ENCODE measurements around the gene MSGN1.

MSGN1 gene, protein sequence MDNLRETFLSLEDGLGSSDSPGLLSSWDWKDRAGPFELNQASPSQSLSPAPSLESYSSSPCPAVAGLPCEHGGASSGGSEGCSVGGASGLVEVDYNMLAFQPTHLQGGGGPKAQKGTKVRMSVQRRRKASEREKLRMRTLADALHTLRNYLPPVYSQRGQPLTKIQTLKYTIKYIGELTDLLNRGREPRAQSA

GRCh38 chr2:17816396-17817245 is at the start of gene MSGN1:
TSS of gene MSGN1 (plus strand) at chr2:17816460. CDS start at chr2:17816519, 59 bp downstream.
- Histone ChIP-seq H3K9ac (ENCODE audit: low read length) (no peak within 1 kb of the TSS), H3K4me1 (ENCODE audit: control insufficient read depth, low read depth, low read length) (no peaks in the 10 kb centered on the region), H3K36me3 (ENCODE audit: control insufficient read depth, low read depth, low read length) (no peaks in the 10 kb centered on the region), H3K4me3 (ENCODE audit: low read length) (no peak within 1 kb of the TSS), H3K9me3 (ENCODE audit: control insufficient read depth, low read depth, low read length) (no peaks in the 10 kb centered on the region), H3K27me3 (ENCODE audit: control insufficient read depth, insufficient read depth, low read length) (no peaks in the 10 kb centered on the region), H3K27ac (ENCODE audit: low read length) (no peak within 1 kb of the TSS)

DNA sequence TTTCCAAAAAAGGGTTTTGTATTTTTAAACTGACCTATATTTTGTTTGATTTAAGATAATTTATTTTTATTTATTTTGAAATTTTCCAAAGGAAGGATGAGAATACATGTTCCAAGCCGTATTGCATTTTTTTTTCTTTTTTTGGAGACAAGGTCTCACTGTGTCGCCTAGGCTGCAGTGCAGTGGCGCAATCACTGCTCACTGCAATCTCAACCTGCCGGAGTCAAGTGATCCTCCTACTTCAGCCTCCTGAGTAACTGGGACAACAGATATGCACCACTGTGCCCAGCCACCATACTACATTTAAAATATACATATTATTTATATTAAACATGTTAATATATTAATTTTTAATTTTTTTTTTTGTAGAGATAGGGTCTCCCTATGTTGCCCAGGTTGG is 47.4 kb upstream of the MSGN1 start:
- no peak overlapping the region for H3K4me3 ChIP-seq (ENCODE audit: low read length)
- H3K4me1 ChIP-seq (ENCODE audit: control insufficient read depth, low read depth, low read length), result no peaks in the 10 kb centered on the region
- peaks cover 54% of the 10 kb centered on the region for H3K36me3 ChIP-seq (ENCODE audit: control insufficient read depth, low read depth, low read length)
- H3K27me3 ChIP-seq (ENCODE audit: control insufficient read depth, insufficient read depth, low read length), result no peaks in the 10 kb centered on the region
- no peaks in the 10 kb centered on the region for H3K9me3 ChIP-seq (ENCODE audit: control insufficient read depth, low read depth, low read length)
- H3K9ac ChIP-seq (ENCODE audit: low read length), result no peak overlapping the region
- H3K27ac ChIP-seq (ENCODE audit: low read length), result no peak overlapping the region

DNA sequence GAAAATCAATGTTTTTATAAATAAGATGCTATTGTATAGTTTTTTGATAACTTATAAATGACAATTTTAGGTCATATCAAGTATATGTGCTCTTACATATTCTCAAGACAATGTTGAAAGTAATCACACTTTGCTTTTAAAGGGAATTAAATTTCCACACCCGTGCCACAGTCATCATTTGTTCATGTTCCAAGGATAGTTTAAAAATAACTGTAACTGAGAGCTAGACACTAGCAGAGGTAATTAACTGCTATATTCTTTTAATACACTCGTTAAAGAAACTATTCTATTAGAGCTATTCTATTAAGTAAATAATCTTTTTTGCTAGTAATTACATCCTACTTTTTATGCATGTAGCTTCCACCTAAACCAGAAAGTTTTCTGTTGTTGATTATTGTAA is 44.3 kb upstream of the MSGN1 start:
- Histone ChIP-seq H3K27ac (ENCODE audit: low read length) (no peak overlapping the region), H3K4me1 (ENCODE audit: control insufficient read depth, low read depth, low read length) (no peaks in the 10 kb centered on the region), H3K27me3 (ENCODE audit: control insufficient read depth, insufficient read depth, low read length) (no peaks in the 10 kb centered on the region), H3K9me3 (ENCODE audit: control insufficient read depth, low read depth, low read length) (no peaks in the 10 kb centered on the region), H3K9ac (ENCODE audit: low read length) (no peak overlapping the region), H3K36me3 (ENCODE audit: control insufficient read depth, low read depth, low read length) (peaks cover 49% of the 10 kb centered on the region), H3K4me3 (ENCODE audit: low read length) (no peak overlapping the region)

- Histone ChIP-seq H3K4me1 (ENCODE audit: control insufficient read depth, low read depth, low read length) (no peaks in the 10 kb centered on the region), H3K9ac (ENCODE audit: low read length) (no peak overlapping the region), H3K27me3 (ENCODE audit: control insufficient read depth, insufficient read depth, low read length) (no peaks in the 10 kb centered on the region), H3K4me3 (ENCODE audit: low read length) (no peak overlapping the region), H3K36me3 (ENCODE audit: control insufficient read depth, low read depth, low read length) (peaks cover 47% of the 10 kb centered on the region), H3K9me3 (ENCODE audit: control insufficient read depth, low read depth, low read length) (no peaks in the 10 kb centered on the region), H3K27ac (ENCODE audit: low read length) (no peak overlapping the region)
These were observed 43.7 kb upstream of the MSGN1 start for GRCh38 chr2:17772532-17772931.

DNA sequence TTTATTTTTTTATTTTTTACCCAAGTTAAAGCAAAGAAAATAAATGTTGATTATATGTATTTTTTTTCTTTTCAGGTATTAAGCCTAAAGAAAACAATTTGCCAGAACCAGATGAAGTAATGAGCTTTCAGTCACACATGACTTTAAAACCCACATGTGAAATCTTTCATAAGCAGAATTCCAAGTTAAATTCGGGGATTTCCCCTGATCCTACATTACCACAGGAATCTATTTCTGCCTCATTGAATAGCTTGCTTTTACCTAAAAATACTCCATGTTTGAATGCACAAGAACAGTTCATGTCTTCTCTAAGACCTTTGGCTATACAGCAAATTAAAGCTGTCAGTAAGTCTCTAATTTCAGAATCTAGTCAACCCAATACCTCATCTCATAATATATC is 35.7 kb upstream of the MSGN1 start:
- H3K9ac ChIP-seq (ENCODE audit: low read length), result no peak overlapping the region
- no peaks in the 10 kb centered on the region for H3K4me1 ChIP-seq (ENCODE audit: control insufficient read depth, low read depth, low read length)
- H3K36me3 ChIP-seq (ENCODE audit: control insufficient read depth, low read depth, low read length), result peaks cover 45% of the 10 kb centered on the region
- no peaks in the 10 kb centered on the region for H3K27me3 ChIP-seq (ENCODE audit: control insufficient read depth, insufficient read depth, low read length)
- H3K9me3 ChIP-seq (ENCODE audit: control insufficient read depth, low read depth, low read length), result no peaks in the 10 kb centered on the region
- no peak overlapping the region for H3K4me3 ChIP-seq (ENCODE audit: low read length)
- no peak overlapping the region for H3K27ac ChIP-seq (ENCODE audit: low read length)

DNA sequence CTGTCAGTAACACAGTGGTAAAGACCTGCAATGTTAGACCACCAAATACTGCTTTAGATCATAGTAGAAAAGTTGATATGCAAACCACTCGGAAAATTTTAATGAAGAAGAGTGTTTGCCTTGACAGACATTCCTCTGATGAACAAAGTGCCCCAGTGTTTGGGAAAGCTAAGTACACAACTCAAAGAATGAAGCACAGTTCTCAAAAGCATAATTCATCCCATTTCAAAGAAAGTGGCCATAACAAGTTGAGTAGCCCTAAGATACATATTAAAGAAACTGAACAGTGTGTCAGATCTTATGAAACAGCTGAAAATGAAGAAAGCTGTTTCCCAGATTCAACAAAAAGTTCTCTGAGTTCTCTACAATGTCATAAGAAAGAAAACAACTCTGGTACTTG is 34.8 kb upstream of the MSGN1 start:
- H3K36me3 ChIP-seq (ENCODE audit: control insufficient read depth, low read depth, low read length), result peaks cover 37% of the 10 kb centered on the region
- no peak overlapping the region for H3K27ac ChIP-seq (ENCODE audit: low read length)
- H3K4me3 ChIP-seq (ENCODE audit: low read length), result no peak overlapping the region
- H3K9me3 ChIP-seq (ENCODE audit: control insufficient read depth, low read depth, low read length), result no peaks in the 10 kb centered on the region
- no peak overlapping the region for H3K9ac ChIP-seq (ENCODE audit: low read length)
- H3K27me3 ChIP-seq (ENCODE audit: control insufficient read depth, insufficient read depth, low read length), result no peaks in the 10 kb centered on the region
- H3K4me1 ChIP-seq (ENCODE audit: control insufficient read depth, low read depth, low read length), result peaks cover 3% of the 10 kb centered on the region

- peaks cover 3% of the 10 kb centered on the region for H3K4me1 ChIP-seq (ENCODE audit: control insufficient read depth, low read depth, low read length)
- no peak overlapping the region for H3K9ac ChIP-seq (ENCODE audit: low read length)
These were observed 29.5 kb upstream of the MSGN1 start for GRCh38 chr2:17786727-17787126.

DNA sequence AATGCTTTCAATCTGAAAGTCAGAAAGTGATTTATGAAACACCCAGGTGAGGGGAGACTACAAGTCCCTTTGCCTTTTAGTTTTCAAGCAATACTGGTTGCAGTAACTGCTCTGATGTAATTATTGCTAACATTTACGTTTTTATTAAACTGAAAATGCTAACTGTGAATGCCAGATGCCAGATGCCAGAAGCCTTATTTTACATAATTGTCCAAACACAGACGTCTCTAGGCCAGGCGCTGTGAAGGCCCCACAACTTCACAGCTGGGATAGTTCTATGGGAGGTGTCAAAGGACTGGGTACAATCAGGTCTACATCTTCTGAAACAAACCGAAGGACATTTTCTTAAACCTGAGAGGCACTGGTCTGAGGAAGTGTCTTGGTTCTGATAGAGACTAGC is 27.5 kb upstream of the MSGN1 start:
- no peak overlapping the region for H3K27ac ChIP-seq (ENCODE audit: low read length)
- H3K4me3 ChIP-seq (ENCODE audit: low read length), result no peak overlapping the region
- H3K9me3 ChIP-seq (ENCODE audit: control insufficient read depth, low read depth, low read length), result no peaks in the 10 kb centered on the region
- no peaks in the 10 kb centered on the region for H3K27me3 ChIP-seq (ENCODE audit: control insufficient read depth, insufficient read depth, low read length)
- peaks cover 3% of the 10 kb centered on the region for H3K4me1 ChIP-seq (ENCODE audit: control insufficient read depth, low read depth, low read length)
- no peaks in the 10 kb centered on the region for H3K36me3 ChIP-seq (ENCODE audit: control insufficient read depth, low read depth, low read length)
- H3K9ac ChIP-seq (ENCODE audit: low read length), result no peak overlapping the region

More at GRCh38 chr2:17786727-17787126, 29.5 kb upstream of the MSGN1 start:
- peaks cover 3% of the 10 kb centered on the region for H3K36me3 ChIP-seq (ENCODE audit: control insufficient read depth, low read depth, low read length)
- H3K9me3 ChIP-seq (ENCODE audit: control insufficient read depth, low read depth, low read length), result no peaks in the 10 kb centered on the region
- no peak overlapping the region for H3K4me3 ChIP-seq (ENCODE audit: low read length)
- H3K27ac ChIP-seq (ENCODE audit: low read length), result no peak overlapping the region
- no peaks in the 10 kb centered on the region for H3K27me3 ChIP-seq (ENCODE audit: control insufficient read depth, insufficient read depth, low read length)

DNA sequence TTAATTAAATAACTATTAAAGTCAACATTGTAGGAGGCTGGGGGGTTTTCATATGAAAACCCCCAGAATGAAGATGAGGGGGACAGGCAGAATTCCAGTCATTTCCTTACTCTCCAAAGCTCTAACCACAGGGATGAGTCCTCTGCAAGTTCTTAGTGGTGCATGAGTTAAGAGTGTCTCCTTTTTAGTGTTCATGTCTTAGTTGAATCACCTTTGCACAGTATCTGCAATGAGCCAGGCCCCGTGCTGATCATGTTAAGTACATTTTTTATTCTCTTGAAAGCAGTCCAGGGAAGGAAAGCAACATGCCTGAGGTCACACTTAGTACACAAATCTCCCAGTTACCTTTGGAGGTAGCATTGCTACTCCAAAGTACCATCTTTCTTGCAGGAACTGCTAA is 25.7 kb upstream of the MSGN1 start:
- Histone ChIP-seq H3K4me3 (ENCODE audit: low read length) (no peak overlapping the region), H3K9me3 (ENCODE audit: control insufficient read depth, low read depth, low read length) (no peaks in the 10 kb centered on the region), H3K4me1 (ENCODE audit: control insufficient read depth, low read depth, low read length) (peaks cover 3% of the 10 kb centered on the region), H3K36me3 (ENCODE audit: control insufficient read depth, low read depth, low read length) (no peaks in the 10 kb centered on the region), H3K27me3 (ENCODE audit: control insufficient read depth, insufficient read depth, low read length) (no peaks in the 10 kb centered on the region), H3K27ac (ENCODE audit: low read length) (no peak overlapping the region), H3K9ac (ENCODE audit: low read length) (no peak overlapping the region)

DNA sequence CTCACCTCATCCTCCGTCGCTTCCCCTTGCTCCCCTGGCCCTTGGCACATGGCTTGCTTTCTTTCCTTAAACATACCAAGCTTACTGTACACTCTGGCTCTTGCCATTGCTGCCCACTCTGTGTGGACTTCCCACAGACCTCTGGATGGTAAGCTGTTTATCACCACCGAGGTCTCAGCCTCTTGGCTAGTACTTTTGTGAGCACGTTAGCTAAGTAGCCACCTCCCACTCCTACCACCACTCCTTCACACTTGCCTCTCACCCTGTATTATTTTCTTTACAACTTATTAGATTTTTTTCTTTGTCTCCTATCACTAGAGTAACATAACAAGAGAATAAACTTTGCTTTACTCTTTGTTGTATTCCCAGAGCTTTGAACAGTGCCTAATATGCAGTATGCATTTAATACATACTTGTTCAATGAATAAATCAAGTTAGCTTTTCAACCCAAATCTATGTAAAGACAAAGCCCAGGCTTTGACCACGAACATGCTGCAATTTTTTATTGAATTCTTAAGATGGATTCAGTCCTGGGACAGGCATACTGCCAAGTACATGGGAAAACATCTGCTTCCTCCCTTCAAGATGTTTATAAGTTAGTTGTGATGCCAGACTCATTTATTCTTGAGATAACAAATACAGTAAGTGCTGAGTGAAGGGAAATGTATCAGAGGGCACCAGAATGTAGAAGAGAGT is 25.0 kb upstream of the MSGN1 start:
- no peaks in the 10 kb centered on the region for H3K4me1 ChIP-seq (ENCODE audit: control insufficient read depth, low read depth, low read length)

DNA sequence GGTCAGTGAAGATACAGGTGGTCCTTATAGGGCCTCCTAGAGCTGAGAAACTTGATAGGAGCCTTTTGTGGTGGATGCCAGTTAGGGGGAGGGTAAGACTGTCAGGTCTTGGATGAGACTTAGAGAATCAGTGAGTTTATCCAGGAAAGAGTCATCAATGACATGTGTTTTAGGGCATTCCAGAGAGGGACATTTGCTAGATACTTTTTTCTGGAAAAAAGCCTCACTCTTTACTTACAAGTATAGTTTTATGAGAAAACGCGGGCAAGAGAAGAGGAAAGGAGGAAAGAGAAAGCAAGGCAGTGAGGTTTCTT is 24.5 kb upstream of the MSGN1 start:
- Histone ChIP-seq H3K4me1 (ENCODE audit: control insufficient read depth, low read depth, low read length) (no peaks in the 10 kb centered on the region), H3K27ac (ENCODE audit: low read length) (no peak overlapping the region), H3K9ac (ENCODE audit: low read length) (no peak overlapping the region), H3K4me3 (ENCODE audit: low read length) (no peak overlapping the region), H3K36me3 (ENCODE audit: control insufficient read depth, low read depth, low read length) (no peaks in the 10 kb centered on the region), H3K27me3 (ENCODE audit: control insufficient read depth, insufficient read depth, low read length) (no peaks in the 10 kb centered on the region), H3K9me3 (ENCODE audit: control insufficient read depth, low read depth, low read length) (no peaks in the 10 kb centered on the region)

More for the DNA sequence above, 25.0 kb upstream of the MSGN1 start:
- no peaks in the 10 kb centered on the region for H3K9me3 ChIP-seq (ENCODE audit: control insufficient read depth, low read depth, low read length)
- H3K27me3 ChIP-seq (ENCODE audit: control insufficient read depth, insufficient read depth, low read length), result no peaks in the 10 kb centered on the region
- H3K4me3 ChIP-seq (ENCODE audit: low read length), result no peak overlapping the region
- H3K27ac ChIP-seq (ENCODE audit: low read length), result no peak overlapping the region
- H3K9ac ChIP-seq (ENCODE audit: low read length), result no peak overlapping the region
- no peaks in the 10 kb centered on the region for H3K36me3 ChIP-seq (ENCODE audit: control insufficient read depth, low read depth, low read length)

All from iPS-18a (cell line).